ENCODE results near the gene FAM20A.
"Not testable (repeated sequence)": the region's sequence is repeated elsewhere in the genome, so short reads cannot be mapped to it uniquely, and the experiment has no call there.

The FAM20A gene

DNA sequence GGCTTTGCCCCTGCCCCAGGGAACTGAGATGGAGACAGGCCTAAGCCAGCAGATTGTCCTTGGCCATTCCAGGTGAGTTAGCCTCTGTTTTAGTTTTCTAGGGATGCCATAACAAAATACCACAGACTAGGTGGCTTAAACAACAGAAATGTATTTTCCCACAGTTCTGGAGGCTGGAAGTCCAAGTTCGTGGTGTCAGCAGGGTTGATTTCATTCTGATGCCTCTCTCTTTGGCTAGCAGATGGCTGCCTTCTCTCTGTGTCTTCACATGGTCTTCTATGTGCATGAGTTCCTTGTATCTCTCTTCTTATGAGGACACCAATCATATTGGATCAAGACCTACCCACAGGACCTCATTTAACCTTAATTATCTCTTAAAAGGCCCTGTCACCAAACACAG, 12.8 kb downstream of the FAM20A start:
- no peak for DNase-seq (ENCODE audit: low read depth)

- DNase-seq (ENCODE audit: low read depth) = no peak
These were observed 13.3 kb downstream of the FAM20A start for GRCh38 chr17:68587847-68588246.

GRCh38 chr17:68587026-68587425, 14.1 kb downstream of the FAM20A start:
- DNase-seq (ENCODE audit: low read depth) = no peak

GRCh38 chr17:68585643-68586042, 15.5 kb downstream of the FAM20A start:
- no peak for DNase-seq (ENCODE audit: low read depth)

GRCh38 chr17:68584581-68585303, 16.4 kb downstream of the FAM20A start:
- no peak for DNase-seq (ENCODE audit: low read depth)

- DNase-seq (ENCODE audit: low read depth) = not testable (repeated sequence)
These were observed 18.3 kb downstream of the FAM20A start for GRCh38 chr17:68582867-68583266.

GRCh38 chr17:68581863-68582645, 19.1 kb downstream of the FAM20A start:
- DNase-seq (ENCODE audit: low read depth) = no peak

GRCh38 chr17:68580236-68580770, 20.9 kb downstream of the FAM20A start:
- peak; percentile 87 for DNase-seq (ENCODE audit: low read depth)

GRCh38 chr17:68579194-68579927, 21.8 kb downstream of the FAM20A start:
- DNase-seq (ENCODE audit: low read depth) = no peak

DNA sequence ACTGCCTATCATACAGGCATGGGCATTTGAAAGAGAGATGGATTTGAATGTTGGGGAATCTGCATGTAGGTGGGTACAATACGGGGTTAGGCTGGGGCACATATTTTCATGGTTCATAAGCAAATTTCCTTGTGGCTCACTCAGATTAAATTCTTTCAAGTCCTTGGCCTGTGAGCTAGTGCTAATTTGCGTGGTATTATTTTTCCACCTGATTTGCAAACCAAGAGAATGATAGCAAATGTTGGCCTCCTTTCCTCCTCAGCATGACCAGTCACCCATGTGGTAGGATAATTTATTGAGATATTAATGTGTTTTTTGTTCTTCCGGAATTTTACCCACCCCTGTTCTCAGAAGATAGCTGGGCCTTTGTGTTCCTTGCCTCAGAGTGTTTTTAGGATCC, 22.9 kb downstream of the FAM20A start:
- DNase-seq (ENCODE audit: low read depth) = no peak

- no peak for DNase-seq (ENCODE audit: low read depth)
These were observed 23.7 kb downstream of the FAM20A start for GRCh38 chr17:68577497-68577821.

DNA sequence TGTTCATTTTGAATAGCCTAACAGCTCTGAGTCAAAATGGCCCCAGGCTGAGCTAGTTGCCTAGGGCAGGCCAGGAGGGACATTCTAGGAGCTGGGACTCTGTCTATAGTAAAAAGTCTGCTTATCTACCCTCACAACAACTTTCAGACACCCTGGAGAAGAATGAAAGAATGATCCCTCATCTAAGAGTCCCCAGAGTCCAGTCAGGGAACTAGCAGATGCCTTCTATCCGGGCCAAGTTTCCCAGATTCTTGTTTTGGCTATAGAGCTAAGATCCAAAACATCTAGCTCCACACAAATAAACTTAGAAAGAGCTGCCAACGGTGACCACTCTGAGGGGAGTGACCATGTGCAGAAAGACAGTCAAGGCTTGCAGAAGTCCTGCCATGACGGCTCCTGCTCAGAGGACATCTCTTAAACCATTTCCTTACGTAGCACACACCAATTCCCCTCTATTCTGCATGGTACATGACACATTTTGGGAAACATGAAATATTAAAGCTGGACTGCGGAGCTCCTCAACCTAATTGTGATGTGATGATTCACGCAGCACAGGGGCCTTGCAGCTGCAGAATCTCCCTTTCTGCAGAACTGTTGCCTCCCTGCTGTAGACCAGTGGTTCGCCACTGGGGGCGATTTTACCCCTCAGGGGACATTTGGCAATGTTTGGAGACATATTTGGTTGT, 24.2 kb downstream of the FAM20A start:
- DNase-seq (ENCODE audit: low read depth) = peak; percentile 80

GRCh38 chr17:68576137-68576536, 25.0 kb downstream of the FAM20A start:
- no peak for DNase-seq (ENCODE audit: low read depth)

- no peak for DNase-seq (ENCODE audit: low read depth)
These were observed 27.8 kb downstream of the FAM20A start for GRCh38 chr17:68573338-68573737.

DNA sequence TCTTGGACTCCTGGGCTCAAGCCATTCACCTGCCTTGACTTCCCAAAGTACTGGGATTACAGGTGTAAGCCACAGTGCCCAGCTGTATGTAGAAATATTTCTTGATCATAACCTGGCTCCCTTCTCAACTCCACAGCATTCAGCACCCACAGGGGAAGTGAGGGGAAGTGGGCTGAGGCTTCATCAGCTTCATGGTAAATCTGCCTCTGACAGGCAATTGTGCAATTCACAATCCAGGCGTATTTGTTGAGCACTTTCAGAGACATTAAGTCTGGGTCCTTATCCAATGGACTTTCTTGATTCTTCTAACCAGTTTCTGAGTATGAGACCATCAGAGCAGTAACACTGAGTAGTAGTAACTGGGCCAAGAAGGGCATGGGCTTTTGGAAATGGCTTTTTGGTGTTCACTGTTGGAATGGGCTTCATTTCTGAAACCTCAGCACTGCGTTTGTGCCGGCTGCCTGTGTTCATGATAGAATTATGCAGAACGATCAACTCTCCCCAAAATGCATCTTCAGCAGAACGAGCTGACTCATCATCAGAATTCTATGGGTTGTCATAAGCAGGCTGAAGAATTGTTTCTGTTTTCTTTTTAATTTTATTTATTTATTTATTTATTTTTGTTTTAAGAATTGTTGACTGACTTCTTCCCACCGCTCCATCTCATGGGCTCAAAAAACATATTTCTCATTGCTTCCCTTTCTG, 28.9 kb downstream of the FAM20A start:
- no peak for DNase-seq (ENCODE audit: low read depth)

DNA sequence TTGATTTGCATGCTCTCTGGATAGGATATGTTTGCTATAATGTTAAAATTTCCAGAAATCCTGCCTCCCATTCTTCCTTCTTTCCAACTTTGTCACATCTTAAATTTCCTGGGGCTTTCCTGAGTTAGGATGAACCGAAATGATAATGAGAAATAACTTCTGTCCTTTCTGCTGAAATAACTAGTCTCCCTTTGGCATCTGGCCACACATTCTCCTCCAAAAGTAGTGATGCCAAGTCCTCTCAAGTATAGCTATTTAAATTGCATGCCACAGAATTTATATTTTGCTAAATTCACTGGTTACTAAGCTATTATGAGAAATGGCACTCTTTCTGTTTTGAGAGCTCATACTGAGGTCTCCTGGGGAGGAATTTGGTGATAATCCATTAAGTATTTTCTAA, 30.6 kb downstream of the FAM20A start:
- DNase-seq (ENCODE audit: low read depth) = no peak

- DNase-seq (ENCODE audit: low read depth) = no peak
These were observed 31.8 kb downstream of the FAM20A start for GRCh38 chr17:68569346-68569745.

GRCh38 chr17:68568581-68568980, 32.6 kb downstream of the FAM20A start:
- no peak for DNase-seq (ENCODE audit: low read depth)

- DNase-seq (ENCODE audit: low read depth) = no peak
These were observed 33.6 kb downstream of the FAM20A start for GRCh38 chr17:68567581-68567980.

- DNase-seq (ENCODE audit: low read depth) = no peak
These were observed 34.1 kb downstream of the FAM20A start for GRCh38 chr17:68567035-68567434.

DNA sequence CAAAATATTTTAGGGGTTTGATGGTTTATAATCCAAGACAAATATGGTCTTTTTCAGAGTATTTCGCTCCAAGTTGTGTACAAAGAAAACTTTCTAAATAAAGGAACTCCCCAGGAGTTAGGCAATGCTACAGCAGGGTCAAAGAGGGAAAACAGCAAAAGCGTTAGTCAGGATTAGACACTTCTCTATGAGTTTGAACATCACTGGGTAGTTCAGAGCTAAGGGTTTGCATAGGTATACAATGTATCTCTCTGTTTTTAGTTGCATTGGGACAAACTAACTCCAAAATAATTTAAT, 34.8 kb downstream of the FAM20A start:
- DNase-seq (ENCODE audit: low read depth) = no peak

All from fibroblast of the conjunctiva (primary cell).